Measurements from ENCODE around the gene DOCK1.

The DOCK1 gene

DNA sequence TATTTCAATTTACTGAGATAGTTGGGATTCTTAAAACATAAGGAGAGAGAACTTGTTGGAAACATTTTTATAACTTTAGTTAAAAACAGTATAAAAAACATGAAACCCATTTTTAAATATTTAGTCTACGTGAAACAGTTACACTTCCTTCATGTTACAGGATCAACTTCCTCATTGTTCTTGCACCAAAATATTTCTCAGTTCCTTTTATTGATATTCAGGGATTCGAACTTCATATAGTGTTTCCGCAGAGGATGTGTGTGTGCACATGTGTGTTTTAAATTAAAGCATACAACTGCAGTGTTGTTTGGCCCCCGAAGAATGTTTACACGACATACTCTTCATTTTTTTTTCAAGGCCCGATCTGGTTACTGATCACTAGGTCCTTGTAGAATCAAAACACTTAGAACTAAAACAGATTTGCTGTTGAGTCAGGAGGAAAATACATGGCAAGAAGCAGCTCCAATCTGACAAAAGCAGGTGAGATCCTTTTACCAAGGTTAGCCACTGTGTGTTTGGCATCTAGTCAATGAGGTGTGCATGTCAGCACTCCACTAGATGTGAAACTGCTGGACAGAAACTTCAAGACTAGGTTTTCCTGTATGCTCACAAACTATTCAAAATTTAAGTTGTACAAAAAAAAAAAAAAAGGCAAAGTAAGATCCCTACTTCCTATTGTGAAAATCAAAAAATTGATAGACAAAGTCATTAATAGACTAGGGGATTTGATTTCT lies 230.8 kb downstream of the DOCK1 start:
- Histone ChIP-seq H3K9ac (ENCODE audit: low read length) (no peak overlapping the region), H3K9me2 (replicated peaks; ENCODE audit: insufficient read depth, low read length) (no peaks in the 10 kb centered on the region), H3K79me2 (ENCODE audit: low read length) (no peaks in the 10 kb centered on the region), H3K9me3 (replicated peaks; ENCODE audit: insufficient read depth, low read length) (no peaks in the 10 kb centered on the region), H3K4me1 (ENCODE audit: low read length) (no peaks in the 10 kb centered on the region), H3K27ac (ENCODE audit: low read length) (no peak overlapping the region), H3K4me3 (ENCODE audit: low read length) (no peak overlapping the region), H3F3A (ENCODE audit: insufficient read depth, low read length) (no peaks in the 10 kb centered on the region), H3K36me3 (replicated peaks; ENCODE audit: insufficient read depth, low read length) (no peaks in the 10 kb centered on the region), H3K27me3 (replicated peaks; ENCODE audit: insufficient read depth, low read length) (no peaks in the 10 kb centered on the region), H4K20me1 (ENCODE audit: insufficient read depth, low read length) (no peaks in the 10 kb centered on the region), H3K4me2 (ENCODE audit: low read depth, low read length) (no peak overlapping the region), H2AFZ (ENCODE audit: low read length) (no peak overlapping the region)
- DNase-seq: no peak
- TF ChIP-seq, protein P1, sequence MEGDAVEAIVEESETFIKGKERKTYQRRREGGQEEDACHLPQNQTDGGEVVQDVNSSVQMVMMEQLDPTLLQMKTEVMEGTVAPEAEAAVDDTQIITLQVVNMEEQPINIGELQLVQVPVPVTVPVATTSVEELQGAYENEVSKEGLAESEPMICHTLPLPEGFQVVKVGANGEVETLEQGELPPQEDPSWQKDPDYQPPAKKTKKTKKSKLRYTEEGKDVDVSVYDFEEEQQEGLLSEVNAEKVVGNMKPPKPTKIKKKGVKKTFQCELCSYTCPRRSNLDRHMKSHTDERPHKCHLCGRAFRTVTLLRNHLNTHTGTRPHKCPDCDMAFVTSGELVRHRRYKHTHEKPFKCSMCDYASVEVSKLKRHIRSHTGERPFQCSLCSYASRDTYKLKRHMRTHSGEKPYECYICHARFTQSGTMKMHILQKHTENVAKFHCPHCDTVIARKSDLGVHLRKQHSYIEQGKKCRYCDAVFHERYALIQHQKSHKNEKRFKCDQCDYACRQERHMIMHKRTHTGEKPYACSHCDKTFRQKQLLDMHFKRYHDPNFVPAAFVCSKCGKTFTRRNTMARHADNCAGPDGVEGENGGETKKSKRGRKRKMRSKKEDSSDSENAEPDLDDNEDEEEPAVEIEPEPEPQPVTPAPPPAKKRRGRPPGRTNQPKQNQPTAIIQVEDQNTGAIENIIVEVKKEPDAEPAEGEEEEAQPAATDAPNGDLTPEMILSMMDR (IDR thresholded peaks at IDR 0.05; ENCODE audit: low read length): no peak
- TF ChIP-seq EZH2 (optimal IDR thresholded peaks at IDR 0.05; ENCODE audit: low read depth, low read length): no peak
- no peak for TF ChIP-seq EZH2phosphoT487 (IDR thresholded peaks at IDR 0.05; ENCODE audit: low read length)

DNA sequence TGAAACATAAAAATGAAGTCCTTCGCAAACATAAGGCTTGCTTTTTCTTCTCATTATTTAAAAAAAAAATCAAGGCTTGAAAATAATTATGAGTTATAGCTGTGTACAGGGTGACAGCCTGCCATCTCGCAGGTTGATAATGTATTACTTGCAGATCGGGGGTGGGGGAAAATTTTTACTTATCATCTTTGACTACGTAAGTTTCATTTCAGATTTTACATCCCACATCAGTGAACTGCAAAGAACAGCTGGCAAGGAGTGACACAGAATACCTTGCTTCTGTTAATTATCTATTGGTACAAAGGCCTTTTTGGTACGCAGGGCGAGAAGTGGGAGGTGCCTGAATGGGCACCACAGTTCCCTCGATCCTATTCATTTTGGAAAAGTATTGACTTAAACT lies 232.2 kb downstream of the DOCK1 start:
- no peaks in the 10 kb centered on the region for H3K79me2 ChIP-seq (ENCODE audit: low read length)
- no peak overlapping the region for H3K4me3 ChIP-seq (ENCODE audit: low read length)
- TF ChIP-seq EZH2phosphoT487 (IDR thresholded peaks at IDR 0.05; ENCODE audit: low read length): no peak
- no peak for TF ChIP-seq EZH2 (optimal IDR thresholded peaks at IDR 0.05; ENCODE audit: low read depth, low read length)
- TF ChIP-seq, protein P1 (IDR thresholded peaks at IDR 0.05; ENCODE audit: low read length): no peak
- H3F3A ChIP-seq (ENCODE audit: insufficient read depth, low read length): no peaks in the 10 kb centered on the region
- H3K27ac ChIP-seq (ENCODE audit: low read length): no peak overlapping the region
- H3K27me3 ChIP-seq (replicated peaks; ENCODE audit: insufficient read depth, low read length): no peaks in the 10 kb centered on the region
- H3K4me2 ChIP-seq (ENCODE audit: low read depth, low read length): no peak overlapping the region
- no peaks in the 10 kb centered on the region for H3K9me2 ChIP-seq (replicated peaks; ENCODE audit: insufficient read depth, low read length)
- no peaks in the 10 kb centered on the region for H3K9me3 ChIP-seq (replicated peaks; ENCODE audit: insufficient read depth, low read length)
- no peaks in the 10 kb centered on the region for H3K4me1 ChIP-seq (ENCODE audit: low read length)
- DNase-seq: no peak
- H3K9ac ChIP-seq (ENCODE audit: low read length): no peak overlapping the region
- H4K20me1 ChIP-seq (ENCODE audit: insufficient read depth, low read length): no peaks in the 10 kb centered on the region
- H2AFZ ChIP-seq (ENCODE audit: low read length): no peak overlapping the region
- H3K36me3 ChIP-seq (replicated peaks; ENCODE audit: insufficient read depth, low read length): no peaks in the 10 kb centered on the region

DNA sequence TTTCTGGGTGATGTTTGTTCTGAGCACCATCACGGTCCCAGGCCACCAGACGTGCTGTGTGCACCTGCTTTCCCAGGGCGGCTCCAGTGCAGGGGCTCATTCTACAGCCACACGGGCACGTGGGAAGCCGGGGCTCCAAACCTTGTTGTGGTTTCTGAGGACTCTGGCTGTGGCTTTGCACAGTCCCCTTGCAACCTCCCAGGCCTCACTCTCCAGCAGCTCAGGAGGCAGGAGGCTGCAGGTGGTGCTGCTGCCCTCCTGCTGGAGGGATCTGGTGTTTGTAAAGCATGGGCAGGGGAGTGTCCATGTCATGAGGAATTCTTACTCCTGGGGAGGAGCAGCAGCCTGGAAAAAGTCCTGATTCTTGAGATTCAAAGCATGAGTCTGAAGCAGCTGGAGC lies 236.9 kb downstream of the DOCK1 start:
- Histone ChIP-seq H3K79me2 (ENCODE audit: low read length) (no peaks in the 10 kb centered on the region), H3K4me3 (ENCODE audit: low read length) (no peak overlapping the region), H4K20me1 (ENCODE audit: insufficient read depth, low read length) (no peaks in the 10 kb centered on the region), H3K27ac (ENCODE audit: low read length) (no peak overlapping the region), H3K4me1 (ENCODE audit: low read length) (no peaks in the 10 kb centered on the region), H3K4me2 (ENCODE audit: low read depth, low read length) (no peak overlapping the region), H3F3A (ENCODE audit: insufficient read depth, low read length) (no peaks in the 10 kb centered on the region), H3K9ac (ENCODE audit: low read length) (no peak overlapping the region), H3K36me3 (replicated peaks; ENCODE audit: insufficient read depth, low read length) (no peaks in the 10 kb centered on the region), H3K27me3 (replicated peaks; ENCODE audit: insufficient read depth, low read length) (no peaks in the 10 kb centered on the region), H2AFZ (ENCODE audit: low read length) (no peak overlapping the region), H3K9me2 (replicated peaks; ENCODE audit: insufficient read depth, low read length) (no peaks in the 10 kb centered on the region), H3K9me3 (replicated peaks; ENCODE audit: insufficient read depth, low read length) (no peaks in the 10 kb centered on the region)
- no peak for TF ChIP-seq EZH2 (optimal IDR thresholded peaks at IDR 0.05; ENCODE audit: low read depth, low read length)
- no peak for TF ChIP-seq EZH2phosphoT487 (IDR thresholded peaks at IDR 0.05; ENCODE audit: low read length)
- TF ChIP-seq, protein P1 (IDR thresholded peaks at IDR 0.05; ENCODE audit: low read length): no peak
- no peak for DNase-seq

All from MM.1S (cell line).